Spleen (tissue), 11 donors: Measurements from ENCODE around the gene SENP5. TPM values are rescaled to one million over a fixed set of nuclear protein-coding genes. Genes with fewer than 3 reads are reported as not detected.

Experiments
- DNase-seq: peaks from one replicate; pipeline ENCODE4 v3.0.0-alpha.2; 2020
- H3K27ac ChIP-seq, 8 donors: fragments of 200-600 bp; sonication (generic) in 7 of 8; 1 replicate in 4 of 8; 2 replicates in 4 of 8; pipeline versions ENCODE4 v1.5.0 to v1.8.0; 2016 to 2021; ENCODE audit warnings: inconsistent platforms in 4 of 8, mild to moderate bottlenecking in 4 of 8, moderate library complexity in 1 of 8
- H3K27me3 ChIP-seq, 7 donors: fragments of 200-600 bp; sonication (generic) in 6 of 7; replicated peaks in 1 of 7; 1 replicate in 4 of 7; 2 replicates in 3 of 7; pipeline versions ENCODE4 v1.5.0 to v1.8.0; 2016 to 2021; ENCODE audit warnings: inconsistent platforms in 3 of 7, mild to moderate bottlenecking in 1 of 7
- H3K36me3 ChIP-seq, 6 donors: fragments of 200-600 bp; sonication (generic) in 5 of 6; 1 replicate in 4 of 6; 2 replicates in 2 of 6; pipeline versions ENCODE4 v1.5.0 to v1.8.0; 2016 to 2021; ENCODE audit warnings: inconsistent platforms in 2 of 6
- H3K4me1 ChIP-seq, 6 donors: fragments of 200-600 bp; sonication (generic) in 5 of 6; 1 replicate in 3 of 6; 2 replicates in 3 of 6; pipeline versions ENCODE4 v1.5.0 to v1.8.0; 2016 to 2021; ENCODE audit warnings: inconsistent platforms in 3 of 6
- H3K4me3 ChIP-seq, 8 donors: fragments of 200-600 bp; sonication (generic) in 7 of 8; 1 replicate in 4 of 8; 2 replicates in 4 of 8; pipeline versions ENCODE4 v1.5.0 to v1.8.0; 2016 to 2021; ENCODE audit warnings: inconsistent platforms in 4 of 8, mild to moderate bottlenecking in 4 of 8, moderate library complexity in 2 of 8
- H3K9me3 ChIP-seq, 8 donors: fragments of 200-600 bp; sonication (generic) in 7 of 8; 1 replicate in 4 of 8; 2 replicates in 4 of 8; pipeline versions ENCODE4 v1.5.0 to v1.8.0; 2016 to 2021; ENCODE audit warnings: inconsistent platforms in 4 of 8
- POLR2A ChIP-seq, 3 donors: fragments of 450-650 bp; IDR thresholded peaks; one replicate each; pipeline ENCODE4 v1.5.1; 2017; ENCODE audit warnings: antibody characterized with exemption in 3 of 3, mild to moderate bottlenecking in 1 of 3
- POLR2AphosphoS5 ChIP-seq, 3 donors: sonication (generic); formaldehyde crosslinking; IDR thresholded peaks; one replicate each; pipeline ENCODE4 v1.5.1; 2017; ENCODE audit warnings: antibody characterized with exemption in 3 of 3
- WGBS, 5 donors: extraction: QIAGEN DNeasy Blood & Tissue Kit in 3 of 5; methylation state at CpG; one replicate each; pipeline versions ENCODE4 v1.1.5 to v1.1.7; 2013 to 2018; 5-methylcytosine and 5-hydroxymethylcytosine counted together
- intact Hi-C: fragments of 100-400 bp; cut with DNase I; formaldehyde crosslinking; loops from one replicate; pipeline ENCODE4 v1.15.0; 2023; ENCODE audit warnings: low total_unique reads
- polyA plus RNA-seq, 3 donors: library from polyadenylated mRNA; stranded (reverse); fragments of 200-250 nt; gene quantifications; one replicate each; pipeline ENCODE4 v1.2.1, GENCODE V29; 2013
- total RNA-seq, 7 donors: library from RNA; depleted of rRNA in 3 of 7; stranded (reverse); fragments of >200 nt in 3 of 7; fragmentation: NEBNext Ultra II Directional in 4 of 7; extraction: Animal tissue kit (Norgen Biotek cat#: 25700) in 4 of 7; gene quantifications; one replicate each; pipeline versions ENCODE4 v1.1.0 to v1.2.1, GENCODE V29; 2016 to 2021
- TF ChIP-seq, protein P1 (sequence below), 11 experiments: fragments of 200-600 bp in 7 of 11; fragments of 450-650 bp in 4 of 11; sonication (generic) in 4 of 11; IDR thresholded peaks in 8 of 11; conservative IDR thresholded peaks in 3 of 11; 1 replicate in 7 of 11; 2 replicates in 4 of 11; pipeline versions ENCODE4 v1.4.0 to v1.8.0; 2016 to 2021; ENCODE audit warnings: antibody characterized with exemption in 11 of 11, inconsistent platforms in 4 of 11, mild to moderate bottlenecking in 1 of 11
- donor health status: healthy with polysubstance abuse.
- donor health status: DM: no; HTN: no; CAD: no; lungs with moderate emphysema.
- donor health status: DM: no; HTN: no; CAD: no.
- donor health status: Bipolar disorder and iron deficiency.
- donor health status: healthy.
- donor health status: DM: no; HTN: no; CAD: no.
- donor health status: DM: yes; HTN: yes; CAD: no.

The SENP5 gene
- total and polyA plus RNA-seq, 10 donors: 5.0 to 59.6 (median 47.1) TPM

- Histone ChIP-seq H3K36me3 (no peaks in the 10 kb centered on the region), H3K27ac (no peak overlapping the region), H3K9me3 (no peaks in the 10 kb centered on the region), H3K4me1 (peaks cover 0 to 14% (median 9%) of the 10 kb centered on the region in 6 donors), H3K4me3 (no peak overlapping the region), H3K27me3 (peaks cover 0 to 17% (median 0%) of the 10 kb centered on the region in 7 donors)
- intact Hi-C loops: loop anchor here (10.0 kb wide), 1 partner anchor 210 kb away; no protein-coding TSS in a partner anchor
- 80 to 97% (median 88%) methylated on average over 5 of the region's 5 CpGs for WGBS, 5 donors
- no peak for DNase-seq
- no peak for TF ChIP-seq POLR2AphosphoS5 (IDR thresholded peaks at IDR 0.05)
Measured at GRCh38 chr3:196974661-196975060, 106.9 kb downstream of the SENP5 start.

DNA sequence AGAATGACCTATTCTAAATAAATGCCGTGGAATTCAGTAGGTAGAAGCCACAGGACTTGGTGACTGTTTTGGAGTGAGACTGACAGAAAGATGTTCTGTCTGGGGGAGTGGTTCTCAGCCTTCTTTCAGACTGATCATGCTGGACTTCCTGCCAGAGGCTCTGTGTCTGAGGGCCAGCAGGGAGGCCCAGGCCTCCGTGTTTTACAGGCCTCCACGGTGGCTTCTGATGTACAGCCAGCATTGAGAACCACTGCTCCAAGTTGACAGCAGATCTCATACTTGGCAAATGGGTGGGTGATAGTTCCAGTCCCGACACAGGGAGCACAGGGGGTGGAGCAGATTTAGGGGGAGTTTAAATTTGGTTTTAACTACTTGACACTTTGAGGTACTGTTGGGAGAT is 107.6 kb downstream of the SENP5 start:
- Histone ChIP-seq H3K27me3 (peaks cover 0 to 23% (median 0%) of the 10 kb centered on the region in 7 donors), H3K4me3 (no peak overlapping the region), H3K9me3 (no peaks in the 10 kb centered on the region), H3K36me3 (no peaks in the 10 kb centered on the region), H3K4me1 (peaks cover 0 to 9% (median 3%) of the 10 kb centered on the region in 6 donors), H3K27ac (no peak overlapping the region)
- DNase-seq: no peak
- TF ChIP-seq POLR2A (IDR thresholded peaks at IDR 0.05): no peak
- no peak for TF ChIP-seq POLR2AphosphoS5 (IDR thresholded peaks at IDR 0.05)
- TF ChIP-seq, protein P1, sequence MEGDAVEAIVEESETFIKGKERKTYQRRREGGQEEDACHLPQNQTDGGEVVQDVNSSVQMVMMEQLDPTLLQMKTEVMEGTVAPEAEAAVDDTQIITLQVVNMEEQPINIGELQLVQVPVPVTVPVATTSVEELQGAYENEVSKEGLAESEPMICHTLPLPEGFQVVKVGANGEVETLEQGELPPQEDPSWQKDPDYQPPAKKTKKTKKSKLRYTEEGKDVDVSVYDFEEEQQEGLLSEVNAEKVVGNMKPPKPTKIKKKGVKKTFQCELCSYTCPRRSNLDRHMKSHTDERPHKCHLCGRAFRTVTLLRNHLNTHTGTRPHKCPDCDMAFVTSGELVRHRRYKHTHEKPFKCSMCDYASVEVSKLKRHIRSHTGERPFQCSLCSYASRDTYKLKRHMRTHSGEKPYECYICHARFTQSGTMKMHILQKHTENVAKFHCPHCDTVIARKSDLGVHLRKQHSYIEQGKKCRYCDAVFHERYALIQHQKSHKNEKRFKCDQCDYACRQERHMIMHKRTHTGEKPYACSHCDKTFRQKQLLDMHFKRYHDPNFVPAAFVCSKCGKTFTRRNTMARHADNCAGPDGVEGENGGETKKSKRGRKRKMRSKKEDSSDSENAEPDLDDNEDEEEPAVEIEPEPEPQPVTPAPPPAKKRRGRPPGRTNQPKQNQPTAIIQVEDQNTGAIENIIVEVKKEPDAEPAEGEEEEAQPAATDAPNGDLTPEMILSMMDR (IDR thresholded peaks at IDR 0.05 in 8 of 11, conservative IDR thresholded peaks at IDR 0.05 in 3 of 11): no peak
- WGBS, 5 donors: 72 to 90% (median 86%) methylated on average over 3 to 4 of the region's 4 CpGs
- intact Hi-C loops: loop anchor here (10.0 kb wide), 1 partner anchor 209 kb away; no protein-coding TSS in a partner anchor

- peaks cover 0 to 8% (median 2%) of the 10 kb centered on the region in 6 donors for H3K4me1 ChIP-seq
- TF ChIP-seq POLR2A (IDR thresholded peaks at IDR 0.05) (no peak), POLR2AphosphoS5 (IDR thresholded peaks at IDR 0.05) (no peak)
- TF ChIP-seq, protein P1 (IDR thresholded peaks at IDR 0.05 in 8 of 11, conservative IDR thresholded peaks at IDR 0.05 in 3 of 11): no peak
- H3K36me3 ChIP-seq: no peaks in the 10 kb centered on the region
- peaks cover 0 to 23% (median 0%) of the 10 kb centered on the region in 7 donors for H3K27me3 ChIP-seq
- no peak overlapping the region for H3K27ac ChIP-seq
- intact Hi-C loops: loop anchor here (10.0 kb wide), 1 partner anchor 208 kb away; no protein-coding TSS in a partner anchor
- DNase-seq: peak; percentile 31
- H3K4me3 ChIP-seq: no peak overlapping the region
- WGBS, 5 donors: 69 to 80% (median 75%) methylated on average over 9 to 11 of the region's 11 CpGs
- H3K9me3 ChIP-seq: no peaks in the 10 kb centered on the region
Measured at GRCh38 chr3:196976941-196977340, 109.2 kb downstream of the SENP5 start.

DNA sequence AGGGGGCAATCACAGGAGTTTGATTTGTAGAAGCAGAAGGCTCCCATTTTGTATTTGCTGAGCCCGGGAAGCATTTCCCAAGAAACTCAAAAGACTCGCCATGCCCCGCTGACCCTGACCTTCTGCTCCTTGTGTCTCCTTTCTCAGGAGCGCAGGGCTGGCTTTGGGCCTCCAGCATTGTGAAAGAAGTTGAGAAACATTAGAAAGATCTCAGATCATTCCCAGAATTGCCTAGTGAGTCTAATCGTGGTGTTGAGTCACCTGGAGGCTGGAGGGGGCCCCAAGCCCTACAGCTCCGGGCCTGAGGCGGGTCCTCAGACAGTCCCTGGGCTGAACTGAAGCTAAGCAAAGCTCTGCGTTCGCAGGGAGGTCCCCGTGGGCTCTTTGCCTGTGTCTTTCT is 111.8 kb downstream of the SENP5 start:
- H3K4me3 ChIP-seq: no peak overlapping the region
- no peaks in the 10 kb centered on the region for H3K36me3 ChIP-seq
- peaks cover 0 to 8% (median 2%) of the 10 kb centered on the region in 6 donors for H3K4me1 ChIP-seq
- DNase-seq: peak; percentile 23
- WGBS, 5 donors: 83 to 88% (median 85%) methylated on average over 10 of the region's 10 CpGs
- TF ChIP-seq POLR2AphosphoS5 (IDR thresholded peaks at IDR 0.05) (no peak), POLR2A (IDR thresholded peaks at IDR 0.05) (no peak)
- TF ChIP-seq, protein P1 (IDR thresholded peaks at IDR 0.05 in 8 of 11, conservative IDR thresholded peaks at IDR 0.05 in 3 of 11): no peak
- H3K9me3 ChIP-seq: peaks cover 0 to 19% (median 14%) of the 10 kb centered on the region in 8 donors
- no peak overlapping the region for H3K27ac ChIP-seq
- intact Hi-C loops: loop anchor here (10.0 kb wide), 1 partner anchor 205 kb away; no protein-coding TSS in a partner anchor
- peaks cover 0 to 23% (median 0%) of the 10 kb centered on the region in 7 donors for H3K27me3 ChIP-seq
